NCI-H2196 treated with DMSO at 0.1 percent for 48 hours (cell line): Measurements from ENCODE around the gene NDOR1.

ENCODE experiments used
- DNase-seq: peaks from one replicate; lab custom pipeline; 2025; ENCODE audit not compliant: unreplicated experiment; lab: John Stamatoyannopoulos, UW

The NDOR1 gene

DNA sequence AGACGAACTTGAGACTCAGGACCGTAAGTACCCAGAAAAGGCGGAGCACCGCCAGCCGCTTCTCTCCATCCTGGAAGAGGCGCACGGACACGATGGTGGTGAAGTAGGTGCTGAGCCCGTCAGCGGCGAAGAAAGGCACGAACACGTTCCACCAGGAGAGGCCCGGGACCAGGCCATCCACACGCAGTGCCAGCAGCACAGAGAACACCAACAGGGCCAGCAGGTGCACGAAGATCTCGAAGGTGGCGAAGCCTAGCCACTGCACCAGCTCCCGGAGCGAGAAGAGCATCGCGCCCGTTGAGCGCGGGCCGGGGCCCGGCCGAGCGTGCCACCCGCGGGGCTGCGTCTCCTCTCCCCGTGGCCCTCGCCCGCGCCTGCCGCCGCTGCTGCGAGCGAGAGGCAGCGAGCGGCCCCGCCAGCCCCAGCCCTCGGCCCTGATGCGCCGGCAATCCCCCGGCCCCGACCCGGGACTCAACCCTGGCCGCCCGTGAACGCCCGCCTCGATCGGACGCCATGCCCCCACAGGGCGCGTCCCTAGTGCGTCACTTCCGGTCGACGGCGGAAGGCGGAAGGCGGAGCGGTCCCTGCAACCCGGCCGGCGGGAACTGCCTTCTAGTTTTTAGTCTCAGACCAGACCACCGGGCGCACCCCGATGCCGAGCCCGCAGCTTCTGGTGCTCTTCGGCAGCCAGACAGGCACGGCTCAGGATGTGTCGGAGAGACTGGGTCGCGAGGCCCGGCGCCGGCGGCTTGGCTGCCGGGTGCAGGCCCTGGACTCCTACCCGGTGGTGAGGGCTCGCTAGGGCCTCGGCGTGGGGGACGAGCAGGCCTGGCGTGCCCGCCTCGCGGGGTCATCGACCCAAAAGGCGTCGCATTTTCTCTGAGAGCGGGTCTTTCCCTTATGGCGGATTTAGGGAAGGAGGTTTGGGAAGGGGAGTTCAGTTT is at the start of gene NDOR1, which contains the start of gene TMEM203:
TSS of gene NDOR1 (plus strand) at position 575 of the 944 bp plus-strand sequence. CDS start at position 653, 78 bp downstream.
TSS of gene TMEM203 (minus strand) at position 523 of the 944 bp plus-strand sequence. CDS start at position 289, 234 bp downstream.
- peak; percentile 58 for DNase-seq

DNA sequence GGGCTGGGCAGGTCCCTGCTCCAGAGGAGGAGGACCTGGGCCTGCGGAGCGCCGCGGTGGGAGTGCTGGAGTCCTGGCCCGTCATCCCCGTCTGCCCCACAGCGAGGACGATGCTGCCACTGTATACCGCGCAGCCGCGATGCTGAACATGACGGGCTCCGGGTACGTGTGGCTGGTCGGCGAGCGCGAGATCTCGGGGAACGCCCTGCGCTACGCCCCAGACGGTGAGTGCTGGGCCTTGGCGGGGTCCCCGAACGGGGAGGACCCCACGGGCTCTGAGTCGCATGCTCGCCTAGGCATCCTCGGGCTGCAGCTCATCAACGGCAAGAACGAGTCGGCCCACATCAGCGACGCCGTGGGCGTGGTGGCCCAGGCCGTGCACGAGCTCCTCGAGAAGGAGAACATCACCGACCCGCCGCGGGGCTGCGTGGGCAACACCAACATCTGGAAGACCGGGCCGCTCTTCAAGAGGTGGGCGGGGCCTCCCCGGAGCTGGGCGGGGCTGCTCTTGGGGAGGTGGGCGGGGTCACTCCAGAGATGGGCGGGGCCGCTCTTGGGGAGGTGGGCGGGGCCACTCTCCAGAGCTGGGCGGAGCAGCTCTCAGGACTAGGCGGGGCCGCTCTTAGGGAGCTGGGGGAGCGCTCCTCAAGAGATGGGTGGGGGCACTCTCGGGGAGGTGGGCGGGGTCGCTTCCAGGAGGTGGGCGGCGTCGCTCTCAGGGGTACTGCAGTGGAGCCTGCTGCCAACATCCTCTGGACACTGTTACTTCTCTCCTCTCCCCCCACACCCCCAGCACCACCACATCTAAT is 48.7 kb upstream of the NDOR1 start:
- no peak for DNase-seq

DNA sequence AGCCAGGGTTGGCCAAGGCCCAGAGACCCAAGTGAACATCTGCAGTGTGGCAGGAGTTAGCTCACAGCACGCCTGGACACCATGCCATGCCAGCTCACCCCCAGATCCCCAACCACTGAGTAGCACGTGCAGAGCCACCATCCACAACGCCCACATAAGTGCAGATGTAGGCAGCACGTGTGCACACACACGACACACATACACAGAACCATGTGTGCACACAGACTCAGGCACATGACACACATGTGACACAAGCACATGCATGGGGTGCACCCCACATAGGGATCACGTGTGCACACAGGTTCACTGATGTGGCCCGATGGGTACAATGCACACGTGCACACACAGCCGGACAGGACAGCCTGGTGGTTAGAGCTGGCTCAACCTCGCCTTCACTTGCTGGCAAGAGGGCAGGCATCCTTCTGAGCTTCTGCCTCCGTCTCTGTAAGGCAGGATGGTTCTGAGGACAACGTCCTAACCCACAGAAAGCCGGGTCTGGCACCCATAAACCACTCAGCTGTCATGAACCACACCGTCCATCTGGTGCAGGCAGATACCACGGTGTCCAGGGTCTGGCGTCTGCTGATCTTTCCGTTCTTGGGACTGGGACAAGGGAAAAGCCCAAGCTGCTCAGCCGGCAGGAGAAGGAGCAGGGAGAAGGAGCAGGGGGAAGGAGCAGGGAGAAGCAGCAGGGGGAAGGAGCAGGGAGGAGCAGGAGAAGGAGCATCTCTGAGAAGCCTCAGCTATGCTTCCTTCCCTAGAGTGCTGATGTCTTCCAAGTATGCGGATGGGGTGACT is 47.7 kb upstream of the NDOR1 start:
- no peak for DNase-seq

DNA sequence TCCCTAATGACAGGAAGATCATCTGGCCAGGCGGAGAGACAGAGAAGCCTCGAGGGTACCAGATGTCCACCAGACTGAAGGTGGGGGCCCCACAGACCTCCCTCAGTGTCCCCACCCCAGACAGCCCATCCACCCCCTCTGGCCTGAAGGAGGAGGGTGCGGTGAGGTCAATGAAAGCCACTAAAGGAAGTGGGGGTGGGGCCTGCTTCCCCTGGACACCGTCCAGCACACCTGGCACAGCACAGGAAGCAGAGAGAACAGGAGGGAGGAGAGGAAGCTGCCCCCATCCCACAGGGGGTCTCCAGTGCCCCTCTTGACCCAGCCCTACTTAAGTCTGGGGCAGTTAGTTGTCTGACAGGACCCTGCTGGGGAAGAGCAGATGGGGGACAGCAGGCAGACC is 46.9 kb upstream of the NDOR1 start:
- DNase-seq = peak; percentile 14

DNA sequence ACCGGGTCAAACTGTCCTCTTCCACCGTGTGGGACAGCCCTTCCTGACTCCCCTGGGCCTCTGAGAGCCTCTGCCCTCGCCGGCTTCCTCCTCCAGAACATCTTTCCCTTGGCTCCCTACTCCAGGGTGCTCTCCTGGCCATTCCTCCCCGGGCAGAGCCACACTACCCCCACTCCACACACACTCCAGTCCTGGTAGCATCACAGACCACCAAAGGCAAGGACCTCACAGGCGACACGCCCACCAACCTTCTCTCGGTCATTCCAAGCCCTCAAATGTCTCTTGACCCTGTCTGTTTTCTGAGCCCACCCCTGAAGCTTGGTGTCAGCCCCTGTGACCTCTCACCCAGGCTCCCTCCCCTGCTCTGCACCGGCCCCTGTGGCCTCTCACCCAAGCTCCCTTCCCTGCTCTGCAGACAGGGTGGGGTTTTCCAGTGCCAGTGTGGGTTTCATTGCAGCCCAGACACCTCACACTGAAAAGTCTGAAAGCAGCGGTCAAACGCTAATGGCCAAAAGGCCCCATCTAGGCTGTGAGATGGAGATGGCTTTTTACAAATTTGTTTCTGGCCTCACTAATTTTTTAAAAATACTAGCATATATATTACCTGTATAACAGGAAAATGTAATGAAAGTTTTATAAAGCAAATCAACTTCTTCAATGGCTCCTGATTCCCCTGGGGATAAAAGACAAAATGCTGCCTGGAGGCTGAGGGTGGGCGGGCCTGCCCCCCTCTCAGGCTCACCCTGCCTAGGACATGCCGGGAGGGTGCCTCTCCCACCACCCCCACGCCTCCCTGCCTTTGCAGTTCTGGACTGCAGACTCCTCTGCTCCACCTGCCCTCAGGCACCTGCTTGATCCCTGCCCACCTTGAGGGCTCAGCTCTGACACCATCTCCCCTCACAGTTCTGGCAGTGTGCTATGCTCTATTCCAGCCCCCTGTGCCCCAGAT is 46.1 kb upstream of the NDOR1 start:
- no peak for DNase-seq

DNA sequence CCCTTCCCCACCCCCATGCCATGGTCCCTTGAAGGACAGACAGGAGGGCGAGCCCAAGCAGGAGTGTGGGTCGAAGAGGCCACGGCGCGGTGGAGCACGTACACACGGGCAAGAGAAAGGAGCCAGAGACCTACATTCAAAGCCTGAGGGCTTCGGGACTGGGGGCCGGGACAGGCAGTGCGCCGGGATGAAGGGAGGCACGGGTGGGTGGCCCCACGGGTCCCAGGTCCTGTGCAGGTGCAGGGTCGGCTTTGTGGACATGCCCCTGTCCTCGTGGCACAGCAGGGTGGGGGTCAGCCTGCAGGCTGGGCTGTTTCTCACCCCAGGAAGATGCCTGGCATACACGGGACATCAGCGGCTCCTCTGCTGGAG is 45.5 kb upstream of the NDOR1 start:
- DNase-seq = no peak

DNA sequence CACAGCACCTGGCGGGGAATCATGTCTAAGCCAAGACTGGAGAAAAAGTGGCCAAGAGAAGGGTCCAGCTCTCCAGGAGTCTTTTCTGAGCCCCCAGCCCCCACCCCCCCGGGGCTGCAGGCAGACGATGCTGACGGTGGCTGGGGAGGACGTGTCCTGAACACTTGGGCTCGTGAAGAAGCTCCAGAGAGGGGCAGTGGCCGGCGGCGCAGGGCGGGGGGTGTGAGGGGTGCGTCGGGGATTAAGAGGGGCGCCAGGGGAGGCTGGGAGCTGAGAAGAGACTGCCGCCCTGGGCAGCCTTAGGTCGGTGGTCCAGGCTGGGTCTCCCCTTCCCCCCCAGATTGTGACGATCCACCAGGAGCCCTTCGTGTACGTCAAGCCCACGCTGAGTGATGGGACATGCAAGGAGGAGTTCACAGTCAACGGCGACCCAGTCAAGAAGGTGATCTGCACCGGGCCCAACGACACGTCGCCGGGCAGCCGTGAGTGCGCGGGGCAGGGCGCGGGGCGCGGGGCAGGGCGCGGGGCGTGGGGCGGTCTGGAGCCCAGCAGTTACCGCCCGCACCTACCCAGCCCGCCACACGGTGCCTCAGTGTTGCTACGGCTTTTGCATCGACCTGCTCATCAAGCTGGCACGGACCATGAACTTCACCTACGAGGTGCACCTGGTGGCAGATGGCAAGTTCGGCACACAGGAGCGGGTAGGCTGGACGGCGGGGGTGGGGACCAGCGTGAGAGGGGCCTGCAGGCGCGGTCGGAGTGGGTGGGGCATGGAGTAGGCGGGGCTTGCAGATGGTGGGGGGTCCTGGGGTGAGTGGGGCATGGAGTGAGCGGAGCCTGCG is 44.6 kb upstream of the NDOR1 start:
- DNase-seq = no peak

DNA sequence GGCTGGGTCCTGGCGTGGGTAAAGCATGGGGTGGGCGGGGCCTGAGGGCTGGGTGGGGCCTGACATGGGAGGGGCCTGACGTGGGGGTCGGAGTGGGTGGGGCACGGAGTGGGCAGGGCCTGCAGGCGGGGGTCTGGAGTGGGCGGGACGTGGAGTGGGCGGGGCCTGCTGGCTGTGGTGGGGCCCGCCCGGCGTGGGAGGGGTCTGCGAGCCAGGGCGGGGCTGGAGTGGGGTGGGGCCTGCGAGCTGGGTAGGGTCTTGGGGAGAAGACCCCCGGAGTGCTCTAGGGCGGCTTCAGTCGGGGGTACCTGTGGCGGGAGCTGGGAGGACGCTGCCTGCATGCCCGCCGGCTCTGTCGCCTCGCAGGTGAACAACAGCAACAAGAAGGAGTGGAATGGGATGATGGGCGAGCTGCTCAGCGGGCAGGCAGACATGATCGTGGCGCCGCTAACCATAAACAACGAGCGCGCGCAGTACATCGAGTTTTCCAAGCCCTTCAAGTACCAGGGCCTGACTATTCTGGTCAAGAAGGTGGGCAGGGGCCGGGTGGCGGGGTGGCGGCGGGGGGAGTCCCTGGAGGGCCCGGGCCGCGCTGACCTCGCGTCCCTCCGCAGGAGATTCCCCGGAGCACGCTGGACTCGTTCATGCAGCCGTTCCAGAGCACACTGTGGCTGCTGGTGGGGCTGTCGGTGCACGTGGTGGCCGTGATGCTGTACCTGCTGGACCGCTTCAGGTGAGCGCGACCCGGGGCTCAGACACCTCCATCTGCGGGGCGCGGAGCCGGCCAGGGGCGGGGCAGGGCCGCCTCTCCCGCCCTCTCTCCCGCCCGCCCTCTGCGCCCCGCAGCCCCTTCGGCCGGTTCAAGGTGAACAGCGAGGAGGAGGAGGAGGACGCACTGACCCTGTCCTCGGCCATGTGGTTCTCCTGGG is 43.7 kb upstream of the NDOR1 start:
- no peak for DNase-seq

DNA sequence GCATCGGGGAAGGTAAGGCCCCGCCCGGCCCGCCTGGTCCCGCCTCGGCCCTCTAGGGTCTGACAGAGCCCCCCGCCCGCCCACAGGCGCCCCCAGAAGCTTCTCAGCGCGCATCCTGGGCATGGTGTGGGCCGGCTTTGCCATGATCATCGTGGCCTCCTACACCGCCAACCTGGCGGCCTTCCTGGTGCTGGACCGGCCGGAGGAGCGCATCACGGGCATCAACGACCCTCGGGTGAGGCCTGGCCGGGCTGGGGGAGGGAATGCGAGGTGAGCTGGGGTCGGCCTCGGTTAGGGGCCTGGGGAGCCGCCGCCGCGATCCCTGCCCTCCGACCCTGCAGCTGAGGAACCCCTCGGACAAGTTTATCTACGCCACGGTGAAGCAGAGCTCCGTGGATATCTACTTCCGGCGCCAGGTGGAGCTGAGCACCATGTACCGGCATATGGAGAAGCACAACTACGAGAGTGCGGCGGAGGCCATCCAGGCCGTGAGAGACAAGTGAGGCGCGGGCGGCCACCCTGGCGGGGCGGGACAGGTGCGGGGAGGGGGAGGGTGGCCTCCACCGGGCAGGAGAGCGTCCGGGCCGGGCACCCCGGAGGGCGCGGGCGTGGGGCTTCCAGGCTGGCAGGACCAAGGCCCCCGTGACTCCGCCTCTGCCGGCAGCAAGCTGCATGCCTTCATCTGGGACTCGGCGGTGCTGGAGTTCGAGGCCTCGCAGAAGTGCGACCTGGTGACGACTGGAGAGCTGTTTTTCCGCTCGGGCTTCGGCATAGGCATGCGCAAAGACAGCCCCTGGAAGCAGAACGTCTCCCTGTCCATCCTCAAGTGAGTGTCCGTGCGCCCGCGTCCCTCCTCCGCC is 42.8 kb upstream of the NDOR1 start:
- DNase-seq = no peak

DNA sequence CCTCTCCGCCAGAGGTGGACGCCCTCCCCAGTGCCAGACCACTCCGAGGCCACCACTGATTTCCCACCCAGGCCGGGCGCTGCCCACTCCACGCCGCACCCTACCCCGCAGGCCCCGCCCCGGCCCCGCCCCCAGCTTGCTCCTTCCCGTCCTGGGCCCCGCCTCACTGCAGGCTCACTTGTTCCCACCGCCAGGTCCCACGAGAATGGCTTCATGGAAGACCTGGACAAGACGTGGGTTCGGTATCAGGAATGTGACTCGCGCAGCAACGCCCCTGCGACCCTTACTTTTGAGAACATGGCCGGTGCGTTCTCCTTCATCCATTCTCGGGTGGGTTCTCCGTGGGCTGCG is 42.2 kb upstream of the NDOR1 start:
- DNase-seq = no peak

DNA sequence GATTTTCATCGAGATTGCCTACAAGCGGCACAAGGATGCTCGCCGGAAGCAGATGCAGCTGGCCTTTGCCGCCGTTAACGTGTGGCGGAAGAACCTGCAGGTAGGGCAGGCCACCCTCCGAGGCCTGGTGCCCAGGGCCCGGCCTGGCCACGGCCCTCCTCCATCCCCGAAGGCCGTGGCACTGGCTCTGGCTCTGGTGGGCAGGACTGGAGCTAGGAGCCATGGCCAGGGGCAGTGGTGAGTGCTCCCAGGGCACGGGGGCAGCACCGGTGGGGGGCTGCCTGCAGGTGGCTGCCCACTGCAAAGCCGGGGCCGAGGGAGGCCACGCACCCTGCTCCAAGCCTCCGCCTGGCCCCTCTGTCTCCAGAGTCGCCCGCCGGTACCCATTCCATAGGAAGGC is 41.7 kb upstream of the NDOR1 start:
- no peak for DNase-seq

DNA sequence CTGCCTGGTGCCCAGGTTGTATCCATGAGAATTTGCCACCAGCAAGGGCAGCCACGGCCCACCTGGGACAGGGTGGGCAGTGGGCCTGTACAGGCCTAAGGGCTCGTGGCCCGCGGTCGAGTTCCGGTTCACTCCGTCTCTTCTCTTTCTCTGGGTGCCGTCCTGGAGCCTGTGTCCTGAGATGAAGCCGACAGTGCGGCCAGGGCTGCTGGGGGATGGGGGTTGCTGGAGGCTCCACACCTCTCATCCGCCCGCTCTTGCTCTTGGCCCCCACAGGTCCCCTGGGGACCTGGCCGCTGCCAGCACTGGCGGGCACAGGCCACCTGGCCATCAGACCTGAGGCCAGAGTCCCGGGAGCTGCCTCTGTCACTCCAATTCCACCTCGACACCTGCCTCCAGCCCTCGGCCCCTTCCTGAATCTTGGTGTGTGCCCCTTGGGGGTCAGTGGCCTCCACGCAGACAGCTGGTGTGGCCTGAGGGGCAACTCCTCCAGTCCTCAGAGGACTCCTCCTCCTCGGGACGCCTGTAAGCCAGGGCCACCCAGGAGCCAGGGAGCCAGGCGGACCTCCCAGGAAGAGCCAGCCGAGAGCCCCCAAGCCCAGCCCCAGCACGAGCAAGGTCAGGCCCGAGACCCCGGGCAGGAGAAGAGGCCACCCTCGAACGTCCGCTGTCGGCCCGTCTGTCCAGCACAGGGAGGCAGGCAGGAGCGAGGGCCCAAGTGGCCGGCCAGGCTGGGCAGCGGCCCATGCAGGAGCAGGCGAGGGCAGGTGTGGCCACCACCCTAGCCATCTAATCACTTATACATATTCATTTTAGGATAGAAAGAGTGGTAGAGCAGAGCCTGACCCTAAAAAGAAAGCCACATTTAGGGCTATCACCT is 40.9 kb upstream of the NDOR1 start:
- DNase-seq = no peak

DNA sequence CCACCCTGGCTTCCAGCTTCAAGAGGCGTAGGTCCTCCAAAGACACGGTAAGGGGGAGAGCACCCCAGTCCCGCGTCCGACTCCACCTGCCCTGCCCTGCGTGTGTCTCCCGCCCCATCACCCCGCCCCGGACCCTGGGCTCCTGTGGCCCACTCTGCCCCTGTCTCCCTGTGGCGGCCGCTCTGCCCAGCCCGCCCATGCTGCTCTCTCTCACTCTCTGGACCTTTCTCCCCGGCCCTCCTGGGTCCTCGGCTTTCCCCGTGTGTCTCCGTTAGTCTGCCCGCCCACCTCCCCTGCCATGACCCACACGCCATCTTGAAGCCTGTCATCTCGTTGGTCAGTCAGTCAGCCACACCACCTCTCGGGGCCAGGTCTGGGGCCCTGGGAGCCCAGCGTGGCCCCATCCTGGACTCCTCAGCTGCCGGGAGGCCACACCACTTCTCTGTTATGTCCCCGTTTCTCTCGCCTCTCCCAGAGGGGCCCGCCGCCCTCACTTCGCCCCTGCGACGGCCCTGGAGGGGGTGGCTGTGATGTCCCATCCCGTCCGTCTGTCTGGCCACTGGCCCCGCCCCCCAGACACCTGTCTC is 40.2 kb upstream of the NDOR1 start:
- no peak for DNase-seq

DNA sequence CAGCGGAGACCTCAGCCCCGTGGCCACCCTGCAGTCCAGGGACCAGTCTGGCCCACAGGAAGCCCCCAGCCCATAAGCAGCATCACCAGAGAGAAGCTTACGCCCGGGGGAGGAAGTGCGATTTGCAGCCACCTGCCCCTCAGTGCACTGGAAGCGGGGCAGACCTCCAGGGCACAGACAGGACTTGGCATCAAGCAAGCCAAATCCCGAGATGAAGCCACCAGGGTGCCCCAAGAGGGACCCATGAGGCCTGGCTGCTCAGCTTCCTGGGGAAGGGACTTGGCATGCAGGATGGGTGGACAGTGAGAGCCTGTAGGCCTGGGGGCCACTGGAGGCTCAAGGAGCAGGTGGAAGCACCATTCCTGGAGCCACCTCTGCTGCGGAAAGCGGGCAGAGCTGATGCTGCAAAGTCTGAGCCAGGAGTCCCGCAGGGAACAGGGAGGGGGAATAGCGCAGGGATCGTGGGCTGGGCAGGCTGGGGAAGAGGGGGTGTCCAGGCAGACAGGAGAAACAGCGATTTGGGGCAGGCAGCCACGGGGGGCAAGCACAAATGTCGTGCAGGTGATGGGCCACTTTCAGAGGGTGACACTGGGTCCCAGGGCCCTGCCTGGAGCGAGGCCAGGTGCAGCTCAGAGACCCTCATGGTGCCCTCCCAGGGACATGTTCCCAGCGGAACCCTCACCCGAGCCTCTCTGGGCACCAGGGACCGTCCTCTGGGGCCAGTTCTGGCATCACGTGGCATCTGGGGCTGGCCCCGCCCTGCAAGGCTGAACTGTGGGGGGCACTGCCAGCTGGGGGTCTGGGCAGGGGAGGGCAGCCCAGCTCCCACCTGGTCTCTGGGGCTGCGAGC is 38.9 kb upstream of the NDOR1 start:
- no peak for DNase-seq

DNA sequence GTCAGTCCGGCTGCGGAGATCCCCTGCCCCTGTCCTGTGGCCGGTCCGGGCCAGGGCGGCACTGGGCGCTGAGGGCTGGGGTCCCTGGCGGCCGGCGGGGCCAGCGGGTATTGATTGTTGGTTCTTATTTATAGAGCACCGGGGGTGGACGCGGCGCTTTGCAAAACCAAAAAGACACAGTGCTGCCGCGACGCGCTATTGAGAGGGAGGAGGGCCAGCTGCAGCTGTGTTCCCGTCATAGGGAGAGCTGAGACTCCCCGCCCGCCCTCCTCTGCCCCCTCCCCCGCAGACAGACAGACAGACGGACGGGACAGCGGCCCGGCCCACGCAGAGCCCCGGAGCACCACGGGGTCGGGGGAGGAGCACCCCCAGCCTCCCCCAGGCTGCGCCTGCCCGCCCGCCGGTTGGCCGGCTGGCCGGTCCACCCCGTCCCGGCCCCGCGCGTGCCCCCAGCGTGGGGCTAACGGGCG is 38.2 kb upstream of the NDOR1 start:
- no peak for DNase-seq
